Lung microvascular endothelial cell (primary cell): ENCODE results near the gene DPYSL3. TPM values are rescaled to one million over a fixed set of nuclear protein-coding genes. Genes with fewer than 3 reads are reported as not detected.
"Not testable (repeated sequence)": the region's sequence is repeated elsewhere in the genome, so short reads cannot be mapped to it uniquely, and the experiment has no call there.

Experiments
- DNase-seq, 2 donors: peaks; one replicate each; pipeline versions ENCODE4 v3.0.0 to v3.0.0-alpha.2; 2010; ENCODE audit warnings: low read depth in 2 of 2
- total RNA-seq: library from RNA; depleted of rRNA; stranded (reverse); fragments of >200 nt; gene quantifications from 2 replicates; pipeline ENCODE4 v1.2.1, GENCODE V29; 2014

Gene DPYSL3
- total RNA-seq, 1 donor from 2014 or later, result 11.3 TPM

DNA sequence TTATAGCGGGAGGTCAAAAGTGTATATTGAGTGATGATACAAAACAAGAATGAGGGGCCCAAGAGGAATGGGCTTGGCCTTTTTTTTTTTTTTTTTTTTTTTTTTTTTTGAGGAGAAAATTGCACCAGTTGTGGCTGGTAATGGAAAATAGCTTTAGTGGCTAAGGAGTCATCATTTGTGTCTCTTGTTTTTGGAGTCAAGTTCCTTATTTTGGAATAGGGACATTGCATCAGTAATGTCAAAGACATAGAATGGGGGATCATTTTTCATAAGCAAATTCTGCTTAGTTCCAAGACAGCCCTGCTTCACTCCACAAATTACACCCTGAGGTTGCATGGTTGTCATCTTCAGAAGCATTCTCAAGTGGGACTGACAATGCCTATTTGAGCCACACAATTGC is 137.7 kb downstream of the DPYSL3 start:
- DNase-seq, result no peak

GRCh38 chr5:147371290-147371689 is 138.6 kb downstream of the DPYSL3 start:
- DNase-seq, result no peak

DNA sequence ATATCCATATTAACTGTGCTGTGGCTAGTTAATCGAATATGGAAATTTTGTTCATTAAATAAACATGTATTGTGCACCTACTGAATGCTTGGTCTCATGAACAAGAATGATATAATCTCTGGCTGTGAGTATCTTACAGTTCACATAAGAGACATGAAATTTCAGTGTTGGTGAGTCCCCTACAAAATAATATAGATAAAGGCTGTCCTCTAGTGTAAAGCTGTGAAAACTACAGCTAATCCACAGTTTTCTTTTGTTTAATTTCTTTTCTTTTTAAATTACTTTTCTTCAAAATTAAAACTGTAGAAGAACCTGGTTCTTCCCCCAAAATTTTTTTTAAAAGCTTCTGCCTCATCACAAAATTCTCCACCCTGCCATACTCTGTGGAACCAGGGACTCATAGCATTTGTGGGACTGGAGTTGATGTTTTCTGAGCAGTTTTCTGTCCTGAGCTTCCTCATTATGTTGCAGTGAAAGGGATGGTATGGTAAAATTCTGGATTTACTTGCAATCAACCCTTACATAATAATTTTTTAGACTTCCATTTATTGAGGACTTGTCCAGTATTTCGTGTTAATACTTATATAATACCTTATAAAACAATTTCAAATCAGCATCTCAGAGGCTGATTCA is 140.0 kb downstream of the DPYSL3 start:
- peak; percentile 30 to 34 for DNase-seq

DNA sequence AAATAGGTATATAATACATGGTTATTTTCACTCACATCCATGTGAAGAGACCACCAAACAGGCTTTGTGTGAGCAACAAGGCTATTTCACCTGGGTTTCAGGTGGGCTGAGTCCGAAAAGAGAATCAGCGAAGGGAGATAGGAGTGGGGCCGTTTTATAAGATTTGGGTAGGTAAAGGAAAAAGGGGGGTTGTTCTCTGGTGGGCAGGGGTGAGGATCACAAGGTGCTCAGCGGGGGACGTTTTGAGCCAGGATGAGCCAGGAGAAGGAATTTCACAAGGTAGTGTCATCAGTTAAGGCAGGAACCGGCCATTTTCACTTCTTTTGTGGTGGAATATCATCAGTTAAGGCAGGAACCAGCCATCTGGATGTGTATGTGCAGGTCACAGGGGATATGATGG is 142.5 kb downstream of the DPYSL3 start:
- DNase-seq, result not testable (repeated sequence)

DNA sequence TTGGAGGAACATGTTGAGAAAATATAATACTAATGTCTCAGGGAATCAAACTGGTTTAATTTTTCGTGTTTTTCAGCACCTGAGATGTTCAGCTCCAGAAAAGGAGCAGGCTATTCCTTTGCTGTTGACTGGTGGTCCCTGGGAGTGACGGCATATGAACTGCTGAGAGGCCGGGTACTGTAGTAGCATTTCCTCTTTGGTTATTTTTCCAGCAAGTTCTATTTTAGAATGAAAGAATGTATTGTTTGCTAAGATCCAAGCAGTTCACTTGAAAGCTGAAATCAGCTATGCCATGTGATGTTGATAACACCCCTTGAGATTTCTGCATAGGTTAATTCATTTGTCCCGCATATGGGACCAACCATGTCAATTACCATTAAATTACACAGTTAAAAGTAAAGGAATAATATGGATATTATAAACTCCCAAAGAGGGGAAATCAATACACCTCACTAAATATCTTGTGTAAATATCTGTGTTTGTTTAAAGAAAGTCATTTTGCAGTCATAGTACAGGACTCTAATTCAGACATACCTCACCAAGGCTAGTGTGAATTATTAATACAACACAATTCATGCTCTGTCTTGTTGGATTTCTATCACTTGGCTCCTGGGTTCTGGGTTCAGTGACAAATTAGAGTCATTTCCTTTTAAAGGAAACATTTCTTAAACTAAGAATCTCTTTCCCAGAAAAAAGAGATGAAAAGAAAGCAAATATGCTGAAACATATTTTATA is 148.3 kb downstream of the DPYSL3 start:
- DNase-seq, result no peak

DNA sequence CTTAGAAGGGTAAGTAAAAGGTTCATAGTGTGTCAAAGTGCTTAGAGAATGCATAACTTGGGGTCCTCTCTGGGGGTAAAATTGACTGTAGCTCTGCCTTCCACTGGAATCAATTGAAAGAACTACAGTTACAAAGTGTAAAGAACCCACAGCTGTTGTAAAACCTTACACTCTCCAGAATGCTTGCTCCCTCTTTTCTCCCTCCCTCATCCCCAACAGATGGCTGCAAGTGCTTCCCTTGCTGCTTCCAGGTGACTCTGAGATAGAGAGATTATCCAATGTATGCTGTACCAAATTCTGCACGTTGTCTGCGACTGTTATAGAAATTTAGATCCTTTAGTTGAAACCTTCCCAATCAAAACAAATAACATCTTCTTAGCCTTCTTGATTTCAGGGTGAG is 149.1 kb downstream of the DPYSL3 start:
- no peak for DNase-seq

- DNase-seq, result no peak
These were observed 150.3 kb downstream of the DPYSL3 start for GRCh38 chr5:147359581-147359980.

- no peak for DNase-seq
These were observed 150.8 kb downstream of the DPYSL3 start for GRCh38 chr5:147359101-147359500.

- DNase-seq, result no peak
These were observed 160.6 kb downstream of the DPYSL3 start for GRCh38 chr5:147349241-147349640.

- no peak for DNase-seq
These were observed 161.4 kb downstream of the DPYSL3 start for GRCh38 chr5:147348451-147348850.

DNA sequence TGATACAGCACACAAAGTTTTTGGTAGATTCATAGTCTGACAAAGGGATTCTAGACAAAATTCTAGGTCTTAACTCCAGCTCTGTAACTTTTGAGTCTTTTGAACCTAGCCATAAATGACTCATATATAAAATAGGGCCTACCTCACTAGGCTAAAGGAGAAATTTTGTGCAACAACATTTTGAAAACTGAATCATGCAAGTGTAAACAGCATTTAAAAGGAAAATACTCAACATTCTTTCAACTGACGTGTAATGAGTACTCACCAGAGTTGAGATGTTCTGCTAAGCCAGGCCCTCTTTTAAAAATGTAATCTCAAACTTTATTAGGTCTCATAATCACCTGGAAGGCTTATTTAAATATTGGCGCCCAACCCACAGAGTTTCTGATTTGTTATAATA is 161.8 kb downstream of the DPYSL3 start:
- no peak for DNase-seq

GRCh38 chr5:147346006-147346561 is 163.8 kb downstream of the DPYSL3 start:
- peak in 1 of 2 donors; percentile 7 for DNase-seq

DNA sequence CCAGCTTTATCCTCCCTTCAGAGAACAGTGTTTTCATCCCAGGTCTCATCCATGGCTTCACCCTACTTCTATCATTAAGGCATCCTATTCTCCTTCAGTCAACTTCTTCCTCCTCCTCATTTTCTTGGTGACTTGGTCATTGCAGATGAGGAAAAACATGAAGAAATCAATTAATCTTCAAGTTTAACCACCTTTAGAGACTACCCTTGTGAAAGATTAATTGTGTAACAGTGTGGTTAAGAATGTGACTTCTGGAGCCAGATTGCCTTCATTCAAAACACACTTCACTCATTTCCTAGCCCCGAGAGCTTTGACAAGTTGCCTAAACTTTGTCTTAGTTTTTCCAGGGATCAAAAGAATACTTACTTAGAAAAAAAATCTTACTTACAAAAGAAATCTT is 165.0 kb downstream of the DPYSL3 start:
- no peak for DNase-seq

GRCh38 chr5:147341345-147341744 is 168.5 kb downstream of the DPYSL3 start:
- no peak for DNase-seq

DNA sequence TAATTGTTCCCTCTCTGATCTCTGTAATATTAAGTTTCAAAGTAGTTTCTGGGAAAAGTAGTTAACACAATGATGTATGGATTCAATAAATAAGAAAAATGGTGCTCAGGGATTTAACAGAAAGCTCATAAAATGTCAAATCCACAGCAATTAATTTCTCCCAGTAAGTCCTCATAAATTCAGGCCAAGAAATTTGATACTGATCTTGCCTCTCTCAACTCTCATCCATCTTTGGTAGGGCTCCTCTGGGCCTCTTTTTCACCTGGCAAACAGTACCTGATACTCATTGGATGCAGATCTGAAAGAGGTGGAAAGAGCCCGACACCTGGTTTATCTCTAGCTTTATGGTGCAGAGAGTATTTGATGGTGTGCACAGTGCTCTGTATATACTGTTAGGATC is 168.9 kb downstream of the DPYSL3 start:
- no peak for DNase-seq
